ENCODE data around the gene SMPD4. TPM values are rescaled to one million over a fixed set of nuclear protein-coding genes. Genes with fewer than 3 reads are reported as not detected.
A peak's percentile ranks its signal among the peaks of the same experiment; 100 is the strongest.
"Not testable (repeated sequence)": the region's sequence is repeated elsewhere in the genome, so short reads cannot be mapped to it uniquely, and the experiment has no call there.

The SMPD4 gene
- total and polyA plus RNA-seq, 2 experiments from 2014 or later: 28.1 to 47.9 TPM

GRCh38 chr2:130152816-130153595, 28.4 kb downstream of the SMPD4 start:
- no peak overlapping the region for H3K4me2 ChIP-seq
- no peaks in the 10 kb centered on the region for H3K27me3 ChIP-seq
- no peak overlapping the region for H3K4me3 ChIP-seq
- no peak for DNase-seq (ENCODE audit: low spot score)
- H3K36me3 ChIP-seq (replicated peaks; ENCODE audit: insufficient read depth, low read depth): no peaks in the 10 kb centered on the region
- no peaks in the 10 kb centered on the region for H4K20me1 ChIP-seq (ENCODE audit: insufficient read depth, poor library complexity, severe bottlenecking)
- no peak overlapping the region for H2AFZ ChIP-seq
- no peaks in the 10 kb centered on the region for H3K9me3 ChIP-seq (ENCODE audit: low read depth)
- H3K27ac ChIP-seq: no peak overlapping the region
- TF ChIP-seq EZH2 (IDR thresholded peaks at IDR 0.05; ENCODE audit: borderline replicate concordance): no peak
- no peak for TF ChIP-seq EZH2phosphoT487 (IDR thresholded peaks at IDR 0.05; ENCODE audit: low read depth, severe bottlenecking, unreplicated experiment)
- no peak for TF ChIP-seq CTCF (IDR thresholded peaks at IDR 0.05; ENCODE audit: poor library complexity)
- no peaks in the 10 kb centered on the region for H3K4me1 ChIP-seq (ENCODE audit: insufficient read depth)
- H3K79me2 ChIP-seq: no peaks in the 10 kb centered on the region
- H3K9me2 ChIP-seq (replicated peaks; ENCODE audit: insufficient read depth): no peaks in the 10 kb centered on the region
- 97% methylated on average over 24 of the region's 25 CpGs for WGBS (ENCODE audit: low lambda C conversion rate, missing lambda C conversion rate)

GRCh38 chr2:130152136-130152815, 29.1 kb downstream of the SMPD4 start:
- not testable (repeated sequence) for H3K79me2 ChIP-seq, H3K4me2 ChIP-seq
- WGBS (ENCODE audit: low lambda C conversion rate, missing lambda C conversion rate): 96% methylated on average over 26 of the region's 27 CpGs

GRCh38 chr2:130151145-130151512, 30.3 kb downstream of the SMPD4 start:
- not testable (repeated sequence) for H3K36me3 ChIP-seq (replicated peaks; ENCODE audit: insufficient read depth, low read depth); H3K79me2 ChIP-seq; H3K4me3 ChIP-seq; H3K9me3 ChIP-seq (ENCODE audit: low read depth); H3K4me1 ChIP-seq (ENCODE audit: insufficient read depth); H3K27ac ChIP-seq; H2AFZ ChIP-seq; H3K4me2 ChIP-seq; H4K20me1 ChIP-seq (ENCODE audit: insufficient read depth, poor library complexity, severe bottlenecking); H3K9me2 ChIP-seq (replicated peaks; ENCODE audit: insufficient read depth); H3K27me3 ChIP-seq; DNase-seq (ENCODE audit: low spot score)
- 75% methylated on average over 5 of the region's 5 CpGs for WGBS (ENCODE audit: low lambda C conversion rate, missing lambda C conversion rate)

More at GRCh38 chr2:130152136-130152815, 29.1 kb downstream of the SMPD4 start:
- not testable (repeated sequence) for H3K4me3 ChIP-seq; H3K9me2 ChIP-seq (replicated peaks; ENCODE audit: insufficient read depth); DNase-seq (ENCODE audit: low spot score); H2AFZ ChIP-seq; H4K20me1 ChIP-seq (ENCODE audit: insufficient read depth, poor library complexity, severe bottlenecking); H3K4me1 ChIP-seq (ENCODE audit: insufficient read depth); H3K27me3 ChIP-seq; H3K36me3 ChIP-seq (replicated peaks; ENCODE audit: insufficient read depth, low read depth); H3K9me3 ChIP-seq (ENCODE audit: low read depth); H3K27ac ChIP-seq

- TF ChIP-seq EZH2 (IDR thresholded peaks at IDR 0.05; ENCODE audit: borderline replicate concordance): no peak
- no peak overlapping the region for H3K27ac ChIP-seq
- no peaks in the 10 kb centered on the region for H4K20me1 ChIP-seq (ENCODE audit: insufficient read depth, poor library complexity, severe bottlenecking)
- H3K36me3 ChIP-seq (replicated peaks; ENCODE audit: insufficient read depth, low read depth): no peaks in the 10 kb centered on the region
- H3K79me2 ChIP-seq: no peaks in the 10 kb centered on the region
- H3K9me2 ChIP-seq (replicated peaks; ENCODE audit: insufficient read depth): no peaks in the 10 kb centered on the region
- H3K4me3 ChIP-seq: no peak overlapping the region
- no peaks in the 10 kb centered on the region for H3K4me1 ChIP-seq (ENCODE audit: insufficient read depth)
- DNase-seq (ENCODE audit: low spot score): no peak
- H3K4me2 ChIP-seq: no peak overlapping the region
- H3K27me3 ChIP-seq: no peaks in the 10 kb centered on the region
- 96% methylated on average over 23 of the region's 23 CpGs for WGBS (ENCODE audit: low lambda C conversion rate, missing lambda C conversion rate)
- H2AFZ ChIP-seq: no peak overlapping the region
- H3K9me3 ChIP-seq (ENCODE audit: low read depth): no peaks in the 10 kb centered on the region
Observed at GRCh38 chr2:130150181-130151144, 30.9 kb downstream of the SMPD4 start.

- H3K9me2 ChIP-seq (replicated peaks; ENCODE audit: insufficient read depth); H3K36me3 ChIP-seq (replicated peaks; ENCODE audit: insufficient read depth, low read depth); H3K4me2 ChIP-seq; H3K4me1 ChIP-seq (ENCODE audit: insufficient read depth); H3K27ac ChIP-seq; H3K4me3 ChIP-seq; DNase-seq (ENCODE audit: low spot score); H4K20me1 ChIP-seq (ENCODE audit: insufficient read depth, poor library complexity, severe bottlenecking); H3K9me3 ChIP-seq (ENCODE audit: low read depth); H3K79me2 ChIP-seq; H2AFZ ChIP-seq; H3K27me3 ChIP-seq: not testable (repeated sequence)
- 75% methylated on average over 6 of the region's 6 CpGs for WGBS (ENCODE audit: low lambda C conversion rate, missing lambda C conversion rate)
Observed at GRCh38 chr2:130148515-130148914, 32.9 kb downstream of the SMPD4 start.

- H3K4me3 ChIP-seq: peak within 1 kb of the TSS; percentile 61
- peak within 1 kb of the TSS; percentile 16 for H3K27ac ChIP-seq
- not testable (repeated sequence) for H3K9me2 ChIP-seq (replicated peaks; ENCODE audit: insufficient read depth); H3K4me1 ChIP-seq (ENCODE audit: insufficient read depth); H4K20me1 ChIP-seq (ENCODE audit: insufficient read depth, poor library complexity, severe bottlenecking); H3K36me3 ChIP-seq (replicated peaks; ENCODE audit: insufficient read depth, low read depth); H3K9me3 ChIP-seq (ENCODE audit: low read depth); H3K79me2 ChIP-seq; H3K27me3 ChIP-seq
- H2AFZ ChIP-seq: peak within 1 kb of the TSS; percentile 68
- peak within 1 kb of the TSS; percentile 93 for H3K4me2 ChIP-seq
- WGBS (ENCODE audit: low lambda C conversion rate, missing lambda C conversion rate): 6% methylated on average over 27 of the region's 30 CpGs
- DNase-seq (ENCODE audit: low spot score): peak; percentile 74
Observed at GRCh38 chr2:130145006-130145414, 36.4 kb downstream of the SMPD4 start, which contains the start of gene CCDC74B. CCDC74B (minus strand) TSS chr2:130145112; CDS start chr2:130144996, 116 bp downstream.

All from hepatocyte (in vitro differentiated cells).